HUES48 (cell line): ENCODE data around the gene SUV39H2.
"Not testable (repeated sequence)": the region's sequence is repeated elsewhere in the genome, so short reads cannot be mapped to it uniquely, and the experiment has no call there.

Experiments
- H3K27ac ChIP-seq: one replicate; pipeline ENCODE4 v1.7.0; 2013; ENCODE audit warnings: low read depth, low read length, inconsistent platforms
- H3K27me3 ChIP-seq: 2 replicates; pipeline ENCODE4 v1.6.1; 2013; ENCODE audit warnings: mild to moderate bottlenecking, low read length; ENCODE audit not compliant: control insufficient read depth, insufficient read depth
- H3K36me3 ChIP-seq: 2 replicates; pipeline ENCODE4 v1.6.1; 2013; ENCODE audit warnings: low read length; ENCODE audit not compliant: control insufficient read depth, insufficient read depth
- H3K4me1 ChIP-seq: 2 replicates; pipeline ENCODE4 v1.6.1; 2013; ENCODE audit warnings: mild to moderate bottlenecking, low read length; ENCODE audit not compliant: control insufficient read depth, insufficient read depth
- H3K4me3 ChIP-seq: 2 replicates; pipeline ENCODE4 v1.5.1; 2013; ENCODE audit warnings: mild to moderate bottlenecking, low read depth, low read length
- H3K9ac ChIP-seq: 2 replicates; pipeline ENCODE4 v1.6.1; 2013; ENCODE audit warnings: mild to moderate bottlenecking, low read depth, low read length, moderate library complexity
- H3K9me3 ChIP-seq: 2 replicates; pipeline ENCODE4 v1.6.1; 2013; ENCODE audit warnings: low read length; ENCODE audit not compliant: control insufficient read depth, insufficient read depth

The SUV39H2 gene

GRCh38 chr10:14907591-14907990, 28.9 kb downstream of the SUV39H2 start:
- H3K9me3 ChIP-seq, H3K27me3 ChIP-seq, H3K27ac ChIP-seq, H3K4me1 ChIP-seq, H3K9ac ChIP-seq, H3K4me3 ChIP-seq: not testable (repeated sequence)
- peaks cover 82% of the 10 kb centered on the region for H3K36me3 ChIP-seq

- no peak overlapping the region for H3K27ac ChIP-seq
- H3K9me3 ChIP-seq: no peaks in the 10 kb centered on the region; the same call in 1 of the 2 replicates
Measured at GRCh38 chr10:14909101-14909500, 30.4 kb downstream of the SUV39H2 start.

GRCh38 chr10:14910953-14911352, 32.3 kb downstream of the SUV39H2 start:
- H3K9ac ChIP-seq: no peak overlapping the region
- no peak overlapping the region for H3K27ac ChIP-seq
- H3K4me3 ChIP-seq: no peak overlapping the region
- H3K9me3 ChIP-seq: no peaks in the 10 kb centered on the region; the same call in 1 of the 2 replicates
- no peaks in the 10 kb centered on the region for H3K27me3 ChIP-seq
- H3K36me3 ChIP-seq: peaks cover 53% of the 10 kb centered on the region
- H3K4me1 ChIP-seq: no peaks in the 10 kb centered on the region

More at GRCh38 chr10:14909101-14909500, 30.4 kb downstream of the SUV39H2 start:
- Histone ChIP-seq H3K27me3 (no peaks in the 10 kb centered on the region), H3K9ac (no peak overlapping the region), H3K36me3 (peaks cover 69% of the 10 kb centered on the region), H3K4me3 (no peak overlapping the region), H3K4me1 (peaks cover 6% of the 10 kb centered on the region)

- Histone ChIP-seq H3K4me3 (no peak overlapping the region), H3K27me3 (no peaks in the 10 kb centered on the region), H3K4me1 (no peaks in the 10 kb centered on the region), H3K36me3 (peaks cover 47% of the 10 kb centered on the region), H3K27ac (no peak overlapping the region), H3K9ac (no peak overlapping the region), H3K9me3 (peaks cover 3% of the 10 kb centered on the region)
Measured at GRCh38 chr10:14911801-14912200, 33.1 kb downstream of the SUV39H2 start.

GRCh38 chr10:14916600-14916999, 37.9 kb downstream of the SUV39H2 start:
- no peak overlapping the region for H3K4me3 ChIP-seq
- no peaks in the 10 kb centered on the region for H3K27me3 ChIP-seq
- H3K4me1 ChIP-seq: no peaks in the 10 kb centered on the region
- H3K27ac ChIP-seq: no peak overlapping the region
- H3K36me3 ChIP-seq: peaks cover 43% of the 10 kb centered on the region
- H3K9ac ChIP-seq: no peak overlapping the region
- H3K9me3 ChIP-seq: peaks cover 9% of the 10 kb centered on the region

GRCh38 chr10:14917827-14918226, 39.2 kb downstream of the SUV39H2 start:
- peaks cover 54% of the 10 kb centered on the region for H3K36me3 ChIP-seq
- H3K4me1 ChIP-seq: no peaks in the 10 kb centered on the region
- H3K27ac ChIP-seq: no peak overlapping the region
- H3K9ac ChIP-seq: no peak overlapping the region
- H3K9me3 ChIP-seq: peaks cover 9% of the 10 kb centered on the region
- H3K27me3 ChIP-seq: no peaks in the 10 kb centered on the region
- H3K4me3 ChIP-seq: no peak overlapping the region

GRCh38 chr10:14918964-14919363, 40.3 kb downstream of the SUV39H2 start:
- H3K36me3 ChIP-seq: peaks cover 61% of the 10 kb centered on the region
- no peaks in the 10 kb centered on the region for H3K27me3 ChIP-seq
- no peaks in the 10 kb centered on the region for H3K4me1 ChIP-seq
- no peak overlapping the region for H3K9ac ChIP-seq
- H3K9me3 ChIP-seq: peaks cover 9% of the 10 kb centered on the region
- H3K4me3 ChIP-seq: no peak overlapping the region
- no peak overlapping the region for H3K27ac ChIP-seq

- Histone ChIP-seq H3K4me1 (no peaks in the 10 kb centered on the region), H3K36me3 (peaks cover 63% of the 10 kb centered on the region), H3K9me3 (no peaks in the 10 kb centered on the region)
Measured at GRCh38 chr10:14924013-14924412, 45.3 kb downstream of the SUV39H2 start.

GRCh38 chr10:14925268-14925667, 46.6 kb downstream of the SUV39H2 start:
- Histone ChIP-seq H3K9ac (no peak overlapping the region), H3K27me3 (no peaks in the 10 kb centered on the region), H3K4me1 (no peaks in the 10 kb centered on the region), H3K4me3 (no peak overlapping the region), H3K27ac (no peak overlapping the region), H3K9me3 (no peaks in the 10 kb centered on the region), H3K36me3 (peaks cover 51% of the 10 kb centered on the region)

More at GRCh38 chr10:14924013-14924412, 45.3 kb downstream of the SUV39H2 start:
- H3K4me3 ChIP-seq: no peak overlapping the region
- H3K9ac ChIP-seq: no peak overlapping the region
- no peak overlapping the region for H3K27ac ChIP-seq
- no peaks in the 10 kb centered on the region for H3K27me3 ChIP-seq

GRCh38 chr10:14926061-14926470, 47.4 kb downstream of the SUV39H2 start:
- H3K9ac ChIP-seq: no peak overlapping the region
- no peaks in the 10 kb centered on the region for H3K9me3 ChIP-seq
- H3K36me3 ChIP-seq: peaks cover 50% of the 10 kb centered on the region
- H3K27me3 ChIP-seq: no peaks in the 10 kb centered on the region
- H3K27ac ChIP-seq: no peak overlapping the region
- H3K4me3 ChIP-seq: no peak overlapping the region
- no peaks in the 10 kb centered on the region for H3K4me1 ChIP-seq

GRCh38 chr10:14926722-14927416, 48.2 kb downstream of the SUV39H2 start:
- no peaks in the 10 kb centered on the region for H3K9me3 ChIP-seq
- H3K27me3 ChIP-seq: no peaks in the 10 kb centered on the region
- no peak overlapping the region for H3K27ac ChIP-seq
- no peak overlapping the region for H3K4me3 ChIP-seq
- H3K4me1 ChIP-seq: no peaks in the 10 kb centered on the region
- peaks cover 48% of the 10 kb centered on the region for H3K36me3 ChIP-seq
- H3K9ac ChIP-seq: no peak overlapping the region
